Measurements from ENCODE around the gene SFRP5.

DNA sequence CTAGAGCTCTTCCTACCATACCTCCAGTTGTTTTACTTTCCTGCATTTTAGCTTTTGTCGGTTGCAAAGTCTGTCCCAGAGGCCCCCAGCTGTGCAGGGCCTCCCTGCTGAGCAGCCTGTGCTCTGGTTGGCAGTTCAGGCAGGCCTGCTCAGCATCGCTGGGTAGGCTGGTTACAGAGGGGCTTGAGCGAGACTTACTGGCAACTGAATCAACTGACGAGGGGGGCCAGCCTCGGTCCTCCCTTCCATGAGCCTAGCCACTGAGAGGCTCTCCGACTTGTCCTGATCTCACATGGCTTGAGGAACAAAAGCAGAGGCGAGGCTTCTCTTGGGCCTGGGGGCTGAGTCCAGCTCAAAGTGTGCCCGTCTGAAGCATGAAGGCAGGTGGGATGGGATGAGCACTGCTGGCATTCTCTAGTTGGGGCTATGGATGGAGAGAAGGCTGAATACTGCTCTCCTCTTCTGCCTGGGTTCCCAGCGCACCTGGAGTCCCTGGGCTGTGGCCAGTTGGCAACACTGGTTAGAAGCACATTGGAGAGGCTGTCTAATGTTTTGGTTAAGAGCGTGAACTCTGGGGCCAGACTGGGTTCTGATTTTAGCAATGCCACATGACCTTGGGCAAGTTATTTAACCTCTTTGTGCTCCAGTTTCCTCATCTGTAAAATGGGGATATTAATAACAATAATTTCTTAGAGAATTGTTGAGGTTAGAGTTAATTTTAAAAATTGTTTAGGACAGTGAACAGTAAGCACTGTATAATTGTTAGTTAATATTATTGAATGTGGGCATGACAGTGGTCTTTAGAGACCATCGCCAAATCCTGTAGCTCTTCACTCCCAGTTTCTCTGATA lies 6.9 kb upstream of the SFRP5 start:
- TF ChIP-seq CTCF (IDR thresholded peaks at IDR 0.05; ENCODE audit: insufficient read depth, low read length) (no peak), REST (IDR thresholded peaks at IDR 0.05; ENCODE audit: insufficient replicate concordance, low read depth) (no peak), GABPA (IDR thresholded peaks at IDR 0.05; ENCODE audit: low read depth) (no peak)

All from HL-60 (cell line).